Fibroblast of upper back skin (primary cell): Measurements from ENCODE around the gene HIF1A.
"Not testable (repeated sequence)": the region's sequence is repeated elsewhere in the genome, so short reads cannot be mapped to it uniquely, and the experiment has no call there.

ENCODE experiments used
- DNase-seq: peaks from one replicate; pipeline ENCODE4 v3.0.0-alpha.2; 2013

The HIF1A gene

GRCh38 chr14:61694830-61695694, at the start of gene HIF1A:
TSS of gene HIF1A (plus strand) at chr14:61695513. CDS start at chr14:61695805, 292 bp downstream.
- DNase-seq = peak; percentile 99

- DNase-seq = no peak
Measured at GRCh38 chr14:61646366-61647116, 48.8 kb upstream of the HIF1A start.

GRCh38 chr14:61647704-61648103, 47.6 kb upstream of the HIF1A start:
- no peak for DNase-seq

- DNase-seq = no peak
Measured at GRCh38 chr14:61648377-61648776, 46.9 kb upstream of the HIF1A start.

- DNase-seq = no peak
Measured at GRCh38 chr14:61649283-61649682, 46.0 kb upstream of the HIF1A start.

- DNase-seq = no peak
Measured at GRCh38 chr14:61651355-61651754, 44.0 kb upstream of the HIF1A start.

GRCh38 chr14:61652526-61653262, 42.6 kb upstream of the HIF1A start:
- peak; percentile 35 for DNase-seq

GRCh38 chr14:61653507-61653906, 41.8 kb upstream of the HIF1A start:
- DNase-seq = peak; percentile 67

- no peak for DNase-seq
Measured at GRCh38 chr14:61654026-61654425, 41.3 kb upstream of the HIF1A start.

GRCh38 chr14:61655777-61656176, 39.5 kb upstream of the HIF1A start:
- DNase-seq = no peak

- DNase-seq = no peak
Measured at GRCh38 chr14:61656341-61656740, 39.0 kb upstream of the HIF1A start.

- not testable (repeated sequence) for DNase-seq
Measured at GRCh38 chr14:61658111-61658510, 37.2 kb upstream of the HIF1A start.

GRCh38 chr14:61659582-61659981, 35.7 kb upstream of the HIF1A start:
- DNase-seq = peak; percentile 64

GRCh38 chr14:61661471-61662400, 33.6 kb upstream of the HIF1A start:
- DNase-seq = peak; percentile 91

- peak; percentile 54 for DNase-seq
Measured at GRCh38 chr14:61662437-61663311, 32.6 kb upstream of the HIF1A start.

GRCh38 chr14:61663312-61663979, 31.9 kb upstream of the HIF1A start:
- no peak for DNase-seq

GRCh38 chr14:61668282-61668681, 27.0 kb upstream of the HIF1A start:
- no peak for DNase-seq

- DNase-seq = no peak
Measured at GRCh38 chr14:61670576-61670975, 24.7 kb upstream of the HIF1A start.

GRCh38 chr14:61671082-61671481, 24.2 kb upstream of the HIF1A start:
- DNase-seq = no peak

GRCh38 chr14:61672796-61673195, 22.5 kb upstream of the HIF1A start:
- DNase-seq = no peak

GRCh38 chr14:61673305-61673704, 22.0 kb upstream of the HIF1A start:
- DNase-seq = peak; percentile 34
